HG02623 (cell line): Measurements from ENCODE around the gene EIF4E2.
"Not testable (repeated sequence)": the region's sequence is repeated elsewhere in the genome, so short reads cannot be mapped to it uniquely, and the experiment has no call there.

ENCODE experiments used
- ATAC-seq: cut with Tn5 transposase; IDR thresholded peaks from one replicate; pipeline ENCODE4 v1.9.1; 2021; ENCODE audit warnings: moderate library complexity; ENCODE audit not compliant: unreplicated experiment

The EIF4E2 gene

GRCh38 chr2:232562515-232563151, 12.1 kb downstream of the EIF4E2 start:
- no peak for ATAC-seq

- no peak for ATAC-seq
Measured at GRCh38 chr2:232563580-232563979, 13.1 kb downstream of the EIF4E2 start.

- ATAC-seq, result no peak
Measured at GRCh38 chr2:232567721-232568120, 17.2 kb downstream of the EIF4E2 start.

GRCh38 chr2:232568161-232568560, 17.7 kb downstream of the EIF4E2 start:
- no peak for ATAC-seq

- ATAC-seq, result no peak
Measured at GRCh38 chr2:232569541-232569940, 19.1 kb downstream of the EIF4E2 start.

- ATAC-seq, result not testable (repeated sequence)
Measured at GRCh38 chr2:232570481-232570880, 20.0 kb downstream of the EIF4E2 start.

- no peak for ATAC-seq
Measured at GRCh38 chr2:232571026-232571474, 20.6 kb downstream of the EIF4E2 start.

GRCh38 chr2:232573042-232573441, 22.6 kb downstream of the EIF4E2 start:
- no peak for ATAC-seq

- no peak for ATAC-seq
Measured at GRCh38 chr2:232573771-232574435, 23.4 kb downstream of the EIF4E2 start.

- no peak for ATAC-seq
Measured at GRCh38 chr2:232574674-232575403, 24.4 kb downstream of the EIF4E2 start.

- no peak for ATAC-seq
Measured at GRCh38 chr2:232575404-232575746, 24.9 kb downstream of the EIF4E2 start.

GRCh38 chr2:232576995-232577394, 26.5 kb downstream of the EIF4E2 start:
- ATAC-seq, result no peak

- no peak for ATAC-seq
Measured at GRCh38 chr2:232577841-232578240, 27.4 kb downstream of the EIF4E2 start.

GRCh38 chr2:232578626-232579025, 28.1 kb downstream of the EIF4E2 start:
- ATAC-seq, result no peak

- no peak for ATAC-seq
Measured at GRCh38 chr2:232580648-232580981, 30.1 kb downstream of the EIF4E2 start.

GRCh38 chr2:232581725-232582124, 31.2 kb downstream of the EIF4E2 start:
- ATAC-seq, result no peak

GRCh38 chr2:232584238-232584637, 33.7 kb downstream of the EIF4E2 start:
- no peak for ATAC-seq

GRCh38 chr2:232586943-232587505, 36.5 kb downstream of the EIF4E2 start:
- ATAC-seq, result no peak

- no peak for ATAC-seq
Measured at GRCh38 chr2:232587512-232587911, 37.0 kb downstream of the EIF4E2 start.

- no peak for ATAC-seq
Measured at GRCh38 chr2:232588031-232588430, 37.5 kb downstream of the EIF4E2 start.

- no peak for ATAC-seq
Measured at GRCh38 chr2:232588680-232589585, 38.4 kb downstream of the EIF4E2 start.
